H1 (cell line): ENCODE measurements around the gene ZSCAN20. TPM values are rescaled to one million over a fixed set of nuclear protein-coding genes. Genes with fewer than 3 reads are reported as not detected.

ENCODE experiments used
- ATF2 ChIP-seq: IDR thresholded peaks from 2 replicates; pipeline ENCODE4 v1.6.1; 2012; ENCODE audit warnings: low read length, inconsistent platforms
- CHD7 ChIP-seq: fragments of 300-600 bp; sonication (generic); IDR thresholded peaks from 2 replicates; pipeline ENCODE4 v1.7.1; 2012; ENCODE audit warnings: low read length, moderate library complexity, mild to moderate bottlenecking, inconsistent platforms; ENCODE audit not compliant: insufficient replicate concordance
- PHF8 ChIP-seq: fragments of 200-600 bp; sonication (generic); conservative IDR thresholded peaks from 2 replicates; pipeline ENCODE4 v1.7.1; 2012; ENCODE audit warnings: low read depth, mild to moderate bottlenecking, inconsistent platforms, low read length, moderate library complexity
- polyA plus RNA-seq, 7 experiments: library from polyadenylated mRNA; depleted of rRNA in 3 of 7; stranded (reverse) in 5 of 7; unstranded in 2 of 7; fragments of >200 nt in 5 of 7; fragments of 200-250 nt in 2 of 7; gene quantifications; 1 replicate in 5 of 7; 2 replicates in 1 of 7; 4 replicates in 1 of 7; pipeline versions ENCODE4 v1.2.1 to v1.2.3, GENCODE V29; 2011 to 2013; ENCODE audit warnings: missing spikeins in 2 of 7, mixed read lengths in 2 of 7
- total RNA-seq: library from RNA; stranded (reverse); fragmentation: NEBNext Ultra II Directional; extraction: Animal tissue kit (Norgen Biotek cat#: 25700); gene quantifications from 2 replicates; pipeline ENCODE4 v1.2.1, GENCODE V29; 2021

Gene ZSCAN20
- total and polyA plus RNA-seq, 2 of the 8 experiments (the other 6 are each of a cell fraction or from before 2014, with no cell fraction given), result 0.70 to 3.4 TPM

GRCh38 chr1:33462405-33463164 lies 9.9 kb upstream of the ZSCAN20 start (continued):
- TF ChIP-seq CHD7, result no peak
- no peak for TF ChIP-seq PHF8
- no peak for TF ChIP-seq ATF2
